Measurements from ENCODE around the gene NDRG2. TPM values are rescaled to one million over a fixed set of nuclear protein-coding genes. Genes with fewer than 3 reads are reported as not detected.

Gene NDRG2
- total and polyA plus RNA-seq, 4 donors = 233 to 827 (median 532) TPM

- Histone ChIP-seq H3K27me3 (ENCODE audit: control insufficient read depth, insufficient read depth, low read length) (no peaks in the 10 kb centered on the region), H3K36me3 (ENCODE audit: control insufficient read depth, insufficient read depth, low read length) (peaks cover 12% of the 10 kb centered on the region), H3K4me1 (ENCODE audit: control insufficient read depth, insufficient read depth, low read length) (peaks cover 34% of the 10 kb centered on the region), H3K9me3 (ENCODE audit: control insufficient read depth, insufficient read depth, low read length) (no peaks in the 10 kb centered on the region), H3K27ac (ENCODE audit: low read depth, low read length) (peak overlapping the region; percentile 95), H3K4me3 (ENCODE audit: low read depth, low read length) (peak overlapping the region; percentile 38)
- peak; percentile 60 to 93 (median 74) for DNase-seq (ENCODE audit: low read depth in 4 of 6, low spot score in 6 of 6)
- WGBS (ENCODE audit: insufficient coverage) = 32% methylated on average over 6 of the region's 7 CpGs
Observed at GRCh38 chr14:21026274-21026987, 1.6 kb upstream of the NDRG2 start.

- Histone ChIP-seq H3K4me3 (ENCODE audit: low read depth, low read length) (peak overlapping the region; percentile 76), H3K9me3 (ENCODE audit: control insufficient read depth, insufficient read depth, low read length) (no peaks in the 10 kb centered on the region), H3K27me3 (ENCODE audit: control insufficient read depth, insufficient read depth, low read length) (no peaks in the 10 kb centered on the region), H3K36me3 (ENCODE audit: control insufficient read depth, insufficient read depth, low read length) (peaks cover 18% of the 10 kb centered on the region), H3K4me1 (ENCODE audit: control insufficient read depth, insufficient read depth, low read length) (peaks cover 34% of the 10 kb centered on the region), H3K27ac (ENCODE audit: low read depth, low read length) (peak overlapping the region; percentile 95)
- peak in 5 of 6 donors; percentile 44 to 90 (median 69) for DNase-seq (ENCODE audit: low read depth in 4 of 6, low spot score in 6 of 6)
- WGBS (ENCODE audit: insufficient coverage) = under 1% methylated on average over 34 of the region's 58 CpGs
Observed at GRCh38 chr14:21025371-21026273, 761 bp upstream of the NDRG2 start.

- Histone ChIP-seq H3K27ac (ENCODE audit: low read depth, low read length) (peak overlapping the region; percentile 85), H3K9me3 (ENCODE audit: control insufficient read depth, insufficient read depth, low read length) (no peaks in the 10 kb centered on the region), H3K27me3 (ENCODE audit: control insufficient read depth, insufficient read depth, low read length) (no peaks in the 10 kb centered on the region), H3K36me3 (ENCODE audit: control insufficient read depth, insufficient read depth, low read length) (peaks cover 34% of the 10 kb centered on the region), H3K4me1 (ENCODE audit: control insufficient read depth, insufficient read depth, low read length) (peaks cover 34% of the 10 kb centered on the region), H3K4me3 (ENCODE audit: low read depth, low read length) (peak overlapping the region; percentile 76)
- peak in 1 of 6 donors; percentile 13 for DNase-seq (ENCODE audit: low read depth in 4 of 6, low spot score in 6 of 6)
- WGBS (ENCODE audit: insufficient coverage) = 6% methylated on average over 8 of the region's 17 CpGs
Observed at GRCh38 chr14:21023817-21024584, 860 bp downstream of the NDRG2 start.

- 51% methylated on average over 7 of the region's 7 CpGs for WGBS (ENCODE audit: insufficient coverage)
- peak overlapping the region; percentile 76 for H3K4me3 ChIP-seq (ENCODE audit: low read depth, low read length)
- H3K27ac ChIP-seq (ENCODE audit: low read depth, low read length) = no peak overlapping the region
- peaks cover 42% of the 10 kb centered on the region for H3K36me3 ChIP-seq (ENCODE audit: control insufficient read depth, insufficient read depth, low read length)
- DNase-seq (ENCODE audit: low read depth in 4 of 6, low spot score in 6 of 6) = no peak
- no peaks in the 10 kb centered on the region for H3K9me3 ChIP-seq (ENCODE audit: control insufficient read depth, insufficient read depth, low read length)
- H3K4me1 ChIP-seq (ENCODE audit: control insufficient read depth, insufficient read depth, low read length) = peaks cover 34% of the 10 kb centered on the region
- no peaks in the 10 kb centered on the region for H3K27me3 ChIP-seq (ENCODE audit: control insufficient read depth, insufficient read depth, low read length)
Observed at GRCh38 chr14:21023174-21023573, 1.7 kb downstream of the NDRG2 start.

- H3K4me3 ChIP-seq (ENCODE audit: low read depth, low read length) = peak overlapping the region; percentile 76
- 64% methylated on average over 5 of the region's 5 CpGs for WGBS (ENCODE audit: insufficient coverage)
Observed at GRCh38 chr14:21022686-21023085, 2.2 kb downstream of the NDRG2 start.

GRCh38 chr14:21020977-21021545 lies 3.8 kb downstream of the NDRG2 start:
- H3K36me3 ChIP-seq (ENCODE audit: control insufficient read depth, insufficient read depth, low read length) = peaks cover 58% of the 10 kb centered on the region
- no peak for DNase-seq (ENCODE audit: low read depth in 4 of 6, low spot score in 6 of 6)
- no peaks in the 10 kb centered on the region for H3K9me3 ChIP-seq (ENCODE audit: control insufficient read depth, insufficient read depth, low read length)
- WGBS (ENCODE audit: insufficient coverage) = 81% methylated on average over 3 of the region's 5 CpGs
- no peak overlapping the region for H3K27ac ChIP-seq (ENCODE audit: low read depth, low read length)
- H3K4me3 ChIP-seq (ENCODE audit: low read depth, low read length) = no peak overlapping the region
- no peaks in the 10 kb centered on the region for H3K27me3 ChIP-seq (ENCODE audit: control insufficient read depth, insufficient read depth, low read length)
- peaks cover 27% of the 10 kb centered on the region for H3K4me1 ChIP-seq (ENCODE audit: control insufficient read depth, insufficient read depth, low read length)

More at GRCh38 chr14:21022686-21023085, 2.2 kb downstream of the NDRG2 start:
- Histone ChIP-seq H3K36me3 (ENCODE audit: control insufficient read depth, insufficient read depth, low read length) (peaks cover 47% of the 10 kb centered on the region), H3K4me1 (ENCODE audit: control insufficient read depth, insufficient read depth, low read length) (peaks cover 34% of the 10 kb centered on the region), H3K27me3 (ENCODE audit: control insufficient read depth, insufficient read depth, low read length) (no peaks in the 10 kb centered on the region), H3K9me3 (ENCODE audit: control insufficient read depth, insufficient read depth, low read length) (no peaks in the 10 kb centered on the region), H3K27ac (ENCODE audit: low read depth, low read length) (no peak overlapping the region)
- no peak for DNase-seq (ENCODE audit: low read depth in 4 of 6, low spot score in 6 of 6)

- no peak for DNase-seq (ENCODE audit: low read depth in 4 of 6, low spot score in 6 of 6)
- Histone ChIP-seq H3K27me3 (ENCODE audit: control insufficient read depth, insufficient read depth, low read length) (no peaks in the 10 kb centered on the region), H3K27ac (ENCODE audit: low read depth, low read length) (no peak overlapping the region), H3K9me3 (ENCODE audit: control insufficient read depth, insufficient read depth, low read length) (no peaks in the 10 kb centered on the region), H3K36me3 (ENCODE audit: control insufficient read depth, insufficient read depth, low read length) (peaks cover 58% of the 10 kb centered on the region), H3K4me1 (ENCODE audit: control insufficient read depth, insufficient read depth, low read length) (peaks cover 16% of the 10 kb centered on the region), H3K4me3 (ENCODE audit: low read depth, low read length) (no peak overlapping the region)
- no CpG with 5 or more reads among the region's 1 CpG for WGBS (ENCODE audit: insufficient coverage)
Observed at GRCh38 chr14:21019366-21019765, 5.5 kb downstream of the NDRG2 start.

GRCh38 chr14:21018781-21019180 lies 6.1 kb downstream of the NDRG2 start:
- no CpG with 5 or more reads among the region's 3 CpGs for WGBS (ENCODE audit: insufficient coverage)
- Histone ChIP-seq H3K9me3 (ENCODE audit: control insufficient read depth, insufficient read depth, low read length) (no peaks in the 10 kb centered on the region), H3K27me3 (ENCODE audit: control insufficient read depth, insufficient read depth, low read length) (no peaks in the 10 kb centered on the region), H3K27ac (ENCODE audit: low read depth, low read length) (no peak overlapping the region), H3K4me1 (ENCODE audit: control insufficient read depth, insufficient read depth, low read length) (peaks cover 10% of the 10 kb centered on the region), H3K36me3 (ENCODE audit: control insufficient read depth, insufficient read depth, low read length) (peaks cover 58% of the 10 kb centered on the region), H3K4me3 (ENCODE audit: low read depth, low read length) (no peak overlapping the region)
- no peak for DNase-seq (ENCODE audit: low read depth in 4 of 6, low spot score in 6 of 6)

- peaks cover 7% of the 10 kb centered on the region for H3K4me1 ChIP-seq (ENCODE audit: control insufficient read depth, insufficient read depth, low read length)
- H3K36me3 ChIP-seq (ENCODE audit: control insufficient read depth, insufficient read depth, low read length) = peaks cover 58% of the 10 kb centered on the region
- no peak overlapping the region for H3K27ac ChIP-seq (ENCODE audit: low read depth, low read length)
- H3K4me3 ChIP-seq (ENCODE audit: low read depth, low read length) = no peak overlapping the region
- no peaks in the 10 kb centered on the region for H3K9me3 ChIP-seq (ENCODE audit: control insufficient read depth, insufficient read depth, low read length)
- WGBS (ENCODE audit: insufficient coverage) = 86% methylated on average over 4 of the region's 7 CpGs
- H3K27me3 ChIP-seq (ENCODE audit: control insufficient read depth, insufficient read depth, low read length) = no peaks in the 10 kb centered on the region
- no peak for DNase-seq (ENCODE audit: low read depth in 4 of 6, low spot score in 6 of 6)
Observed at GRCh38 chr14:21018286-21018685, 6.6 kb downstream of the NDRG2 start.
